HL-60 (cell line): ENCODE measurements around the gene FAM236A.
"Not testable (repeated sequence)": the region's sequence is repeated elsewhere in the genome, so short reads cannot be mapped to it uniquely, and the experiment has no call there.

Experiments used
- GABPA ChIP-seq: IDR thresholded peaks from 2 replicates; pipeline ENCODE4 v1.6.1; 2012; ENCODE audit warnings: low read depth
- POLR2AphosphoS5 ChIP-seq: IDR thresholded peaks from 2 replicates; pipeline ENCODE4 v1.6.1; 2012; ENCODE audit warnings: low read depth
- TF ChIP-seq, protein P1 (sequence below): IDR thresholded peaks from one replicate; pipeline ENCODE4 v1.5.1; 2011; ENCODE audit warnings: low read length, control low read depth, inconsistent platforms; ENCODE audit not compliant: insufficient read depth

- TF ChIP-seq POLR2AphosphoS5, GABPA: not testable (repeated sequence)
- TF ChIP-seq, protein P1, sequence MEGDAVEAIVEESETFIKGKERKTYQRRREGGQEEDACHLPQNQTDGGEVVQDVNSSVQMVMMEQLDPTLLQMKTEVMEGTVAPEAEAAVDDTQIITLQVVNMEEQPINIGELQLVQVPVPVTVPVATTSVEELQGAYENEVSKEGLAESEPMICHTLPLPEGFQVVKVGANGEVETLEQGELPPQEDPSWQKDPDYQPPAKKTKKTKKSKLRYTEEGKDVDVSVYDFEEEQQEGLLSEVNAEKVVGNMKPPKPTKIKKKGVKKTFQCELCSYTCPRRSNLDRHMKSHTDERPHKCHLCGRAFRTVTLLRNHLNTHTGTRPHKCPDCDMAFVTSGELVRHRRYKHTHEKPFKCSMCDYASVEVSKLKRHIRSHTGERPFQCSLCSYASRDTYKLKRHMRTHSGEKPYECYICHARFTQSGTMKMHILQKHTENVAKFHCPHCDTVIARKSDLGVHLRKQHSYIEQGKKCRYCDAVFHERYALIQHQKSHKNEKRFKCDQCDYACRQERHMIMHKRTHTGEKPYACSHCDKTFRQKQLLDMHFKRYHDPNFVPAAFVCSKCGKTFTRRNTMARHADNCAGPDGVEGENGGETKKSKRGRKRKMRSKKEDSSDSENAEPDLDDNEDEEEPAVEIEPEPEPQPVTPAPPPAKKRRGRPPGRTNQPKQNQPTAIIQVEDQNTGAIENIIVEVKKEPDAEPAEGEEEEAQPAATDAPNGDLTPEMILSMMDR: not testable (repeated sequence)
Observed at GRCh38 chrX:72889740-72890139, 48.3 kb upstream of the FAM236A start.
